Glomerular endothelial cell (primary cell): ENCODE results near the gene MPP1. TPM values are rescaled to one million over a fixed set of nuclear protein-coding genes. Genes with fewer than 3 reads are reported as not detected.
A peak's percentile ranks its signal among the peaks of the same experiment; 100 is the strongest.

Experiments used
- DNase-seq: peaks from one replicate; pipeline ENCODE4 v3.0.0-alpha.2; 2011; ENCODE audit warnings: low read depth, low spot score; ENCODE audit errors: extremely low read depth
- total RNA-seq: library from RNA; depleted of rRNA; stranded (reverse); fragments of >200 nt; gene quantifications from 2 replicates; pipeline ENCODE4 v1.2.3, GENCODE V29; 2015

MPP1 gene
- total RNA-seq, 1 donor from 2014 or later: 39.2 TPM

- no peak for DNase-seq
Observed at GRCh38 chrX:154776753-154777152, 28.5 kb downstream of the MPP1 start.

- no peak for DNase-seq
Observed at GRCh38 chrX:154775419-154776349, 29.6 kb downstream of the MPP1 start.

- no peak for DNase-seq
Observed at GRCh38 chrX:154774622-154775021, 30.7 kb downstream of the MPP1 start.

- peak; percentile 36 for DNase-seq
Observed at GRCh38 chrX:154762537-154763296, 42.6 kb downstream of the MPP1 start, which contains the start of gene DKC1. Gene DKC1, plus strand, starts transcription at chrX:154762864. Its CDS starts 102 bp downstream, at chrX:154762966.

- no peak for DNase-seq
Observed at GRCh38 chrX:154761977-154762536, 43.2 kb downstream of the MPP1 start.

- no peak for DNase-seq
Observed at GRCh38 chrX:154758696-154759095, 46.6 kb downstream of the MPP1 start.

- DNase-seq: no peak
Observed at GRCh38 chrX:154751669-154752271, 53.5 kb downstream of the MPP1 start.

GRCh38 chrX:154751203-154751668, 54.0 kb downstream of the MPP1 start:
- no peak for DNase-seq

- no peak for DNase-seq
Observed at GRCh38 chrX:154750301-154751202, 54.7 kb downstream of the MPP1 start, which contains the start of gene GAB3. Gene GAB3, minus strand, starts transcription at chrX:154751077. Its CDS starts 52 bp downstream, at chrX:154751025.

- DNase-seq: no peak
Observed at GRCh38 chrX:154749856-154750255, 55.4 kb downstream of the MPP1 start.

- DNase-seq: no peak
Observed at GRCh38 chrX:154748712-154749339, 56.5 kb downstream of the MPP1 start.

GRCh38 chrX:154742613-154743012, 62.7 kb downstream of the MPP1 start:
- DNase-seq: no peak

GRCh38 chrX:154739952-154740465, 65.3 kb downstream of the MPP1 start:
- DNase-seq: no peak

GRCh38 chrX:154738011-154738738, 67.1 kb downstream of the MPP1 start:
- no peak for DNase-seq

- DNase-seq: no peak
Observed at GRCh38 chrX:154737136-154737535, 68.1 kb downstream of the MPP1 start.

GRCh38 chrX:154735695-154736393, 69.4 kb downstream of the MPP1 start:
- no peak for DNase-seq

GRCh38 chrX:154734061-154734781, 71.1 kb downstream of the MPP1 start:
- DNase-seq: no peak
